DND-41 (cell line): ENCODE data around the gene RNF220.

Experiments used
- EZH2 ChIP-seq: IDR thresholded peaks from 3 replicates; pipeline ENCODE4 v1.6.1; 2012; ENCODE audit warnings: borderline replicate concordance, low read depth, mild to moderate bottlenecking, moderate library complexity, low read length, inconsistent platforms; ENCODE audit not compliant: severe bottlenecking
- TF ChIP-seq, protein P1 (sequence below): IDR thresholded peaks from 2 replicates; pipeline ENCODE4 v1.5.1; 2012; ENCODE audit warnings: borderline replicate concordance, low read length, moderate library complexity, mild to moderate bottlenecking; ENCODE audit not compliant: poor library complexity, severe bottlenecking; ENCODE audit errors: extremely low read depth

DNA sequence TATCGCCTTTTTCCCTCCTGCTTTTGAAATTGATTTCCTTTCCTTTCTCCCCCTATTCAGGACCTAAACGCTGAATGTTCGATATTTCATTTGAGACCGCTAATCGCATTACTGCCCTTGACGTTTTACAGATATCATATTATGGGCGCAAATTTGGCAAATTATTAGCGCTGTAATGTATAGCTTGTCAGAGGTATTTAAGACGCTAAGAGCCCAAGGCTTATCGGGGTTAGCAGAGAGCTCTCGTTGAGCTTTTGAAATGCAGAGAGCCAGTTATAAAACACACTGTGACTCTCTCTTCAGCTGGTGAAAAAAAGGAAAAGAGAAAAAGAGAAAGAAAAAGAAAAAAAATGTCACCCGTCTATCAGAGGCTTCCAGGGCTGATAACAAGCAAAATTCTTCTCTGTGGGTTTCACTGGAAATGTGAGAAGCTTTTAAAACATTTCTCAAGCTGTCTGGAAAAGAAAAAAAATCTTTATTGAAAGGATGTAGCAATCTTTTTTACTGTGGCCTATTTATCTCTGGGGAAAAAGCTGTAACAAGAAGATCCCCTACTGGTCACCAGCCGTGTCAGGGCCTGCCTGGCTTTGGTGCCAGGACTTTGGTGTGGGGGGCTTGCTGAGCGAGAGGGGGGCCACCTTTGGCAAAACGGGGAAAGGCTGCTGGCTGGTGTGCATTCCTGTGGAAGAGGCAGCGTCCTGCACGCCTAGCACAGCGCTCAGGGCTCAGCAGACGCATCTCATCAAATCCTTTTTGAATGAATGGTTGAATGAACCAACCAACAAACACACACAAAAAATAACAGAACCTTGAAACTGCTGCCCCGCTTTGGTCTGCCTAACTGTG, 119.8 kb downstream of the RNF220 start:
- TF ChIP-seq, protein P1, sequence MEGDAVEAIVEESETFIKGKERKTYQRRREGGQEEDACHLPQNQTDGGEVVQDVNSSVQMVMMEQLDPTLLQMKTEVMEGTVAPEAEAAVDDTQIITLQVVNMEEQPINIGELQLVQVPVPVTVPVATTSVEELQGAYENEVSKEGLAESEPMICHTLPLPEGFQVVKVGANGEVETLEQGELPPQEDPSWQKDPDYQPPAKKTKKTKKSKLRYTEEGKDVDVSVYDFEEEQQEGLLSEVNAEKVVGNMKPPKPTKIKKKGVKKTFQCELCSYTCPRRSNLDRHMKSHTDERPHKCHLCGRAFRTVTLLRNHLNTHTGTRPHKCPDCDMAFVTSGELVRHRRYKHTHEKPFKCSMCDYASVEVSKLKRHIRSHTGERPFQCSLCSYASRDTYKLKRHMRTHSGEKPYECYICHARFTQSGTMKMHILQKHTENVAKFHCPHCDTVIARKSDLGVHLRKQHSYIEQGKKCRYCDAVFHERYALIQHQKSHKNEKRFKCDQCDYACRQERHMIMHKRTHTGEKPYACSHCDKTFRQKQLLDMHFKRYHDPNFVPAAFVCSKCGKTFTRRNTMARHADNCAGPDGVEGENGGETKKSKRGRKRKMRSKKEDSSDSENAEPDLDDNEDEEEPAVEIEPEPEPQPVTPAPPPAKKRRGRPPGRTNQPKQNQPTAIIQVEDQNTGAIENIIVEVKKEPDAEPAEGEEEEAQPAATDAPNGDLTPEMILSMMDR = no peak
- no peak for TF ChIP-seq EZH2
